ENCODE measurements around the gene AP2A1. TPM values are rescaled to one million over a fixed set of nuclear protein-coding genes. Genes with fewer than 3 reads are reported as not detected.

AP2A1 gene
- polyA plus RNA-seq, 4 donors = 46.1 to 79.9 (median 67.1) TPM

DNA sequence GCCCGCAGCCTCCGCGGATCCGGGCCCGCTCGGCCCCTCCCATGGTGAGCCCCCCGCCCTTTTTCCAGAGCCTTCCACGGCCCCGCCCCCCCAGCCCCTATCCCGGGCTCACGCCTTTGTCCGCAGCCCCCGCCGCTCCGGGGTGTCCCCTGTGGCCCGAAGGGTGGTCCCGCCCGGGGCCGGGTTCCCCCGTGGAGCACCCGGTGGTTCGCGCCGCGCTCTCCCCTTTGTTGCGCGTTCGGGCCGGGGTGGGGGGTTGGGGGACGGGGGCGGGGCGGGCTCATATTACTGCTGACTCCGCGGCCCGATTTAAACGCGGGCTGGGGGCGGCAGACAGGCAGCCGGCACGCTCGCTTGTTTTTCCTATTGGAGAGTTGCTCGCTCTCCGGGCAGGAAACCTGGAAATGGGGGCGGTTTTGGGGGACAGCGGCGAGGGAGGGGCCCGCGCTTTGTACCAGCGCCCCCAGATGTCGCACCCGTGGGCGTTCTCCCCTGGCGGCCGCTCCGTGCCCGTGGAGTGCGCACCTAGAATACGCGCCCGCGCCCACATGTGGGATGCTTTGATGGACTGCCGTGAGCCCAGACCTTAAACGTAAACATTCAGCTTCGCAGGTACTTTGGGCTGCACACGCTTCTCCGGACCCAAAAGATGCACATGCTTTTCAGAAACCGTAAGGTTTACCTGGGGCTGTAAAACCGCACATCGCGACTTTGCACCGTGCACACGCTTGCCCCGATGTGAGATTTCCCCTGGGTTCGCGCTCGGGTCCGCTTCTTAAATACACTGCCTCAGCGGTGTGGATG is 84.9 kb downstream of the AP2A1 start:
- peak in 1 of 4 donors; percentile 31 for DNase-seq (ENCODE audit: low read depth in 4 of 4, low spot score in 2 of 4)

DNA sequence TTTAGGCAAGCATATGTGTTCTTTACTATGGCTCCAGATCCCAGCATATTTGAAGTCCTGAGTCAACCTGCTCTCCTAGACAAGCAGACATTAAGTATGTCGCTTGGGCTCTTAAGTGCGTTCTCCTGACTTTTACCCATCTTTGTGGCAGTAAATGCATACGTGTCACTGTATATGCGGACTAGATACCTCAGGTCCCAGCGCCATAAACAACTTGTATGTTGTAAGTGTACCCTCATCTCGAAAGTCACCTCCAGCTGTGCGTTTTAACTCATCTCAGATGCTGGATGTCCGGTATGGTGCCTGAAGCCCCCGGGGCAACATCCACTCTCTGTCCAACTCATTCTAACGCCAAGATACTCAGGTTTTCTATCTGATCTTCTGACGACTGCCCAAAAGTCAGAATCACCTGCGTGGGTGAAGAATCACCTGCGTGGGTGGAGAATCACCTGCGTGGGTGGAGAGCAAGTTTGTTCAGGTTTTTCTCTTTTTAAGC is 85.9 kb downstream of the AP2A1 start:
- DNase-seq (ENCODE audit: low read depth in 4 of 4, low spot score in 2 of 4) = no peak

DNA sequence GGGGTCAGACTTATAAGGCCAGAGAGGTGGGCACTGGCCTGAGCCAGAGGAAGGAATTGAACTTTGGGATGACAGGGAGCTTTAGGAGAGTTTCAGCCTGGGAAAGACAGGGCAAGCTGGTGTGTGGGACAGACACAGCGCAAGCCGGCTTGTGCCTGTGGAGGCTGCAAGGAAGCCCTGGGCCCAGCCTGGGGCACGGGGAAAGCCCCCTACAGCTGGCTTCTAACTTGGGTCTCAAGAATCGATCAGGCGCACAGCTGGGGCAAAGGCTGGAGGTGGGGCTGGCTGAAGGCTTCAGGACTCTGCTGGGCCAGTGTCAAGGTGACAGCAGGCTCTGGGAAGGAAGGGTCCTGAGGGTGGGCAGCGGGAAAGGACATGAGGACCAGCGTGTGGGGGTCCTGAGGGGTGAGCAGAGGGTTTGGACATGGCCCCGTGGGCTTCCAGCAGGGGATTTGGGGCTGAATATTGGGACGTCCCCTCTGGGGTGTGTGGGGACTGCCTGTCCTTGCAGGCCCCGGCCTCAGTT is 87.1 kb downstream of the AP2A1 start:
- DNase-seq (ENCODE audit: low read depth in 4 of 4, low spot score in 2 of 4) = no peak

DNA sequence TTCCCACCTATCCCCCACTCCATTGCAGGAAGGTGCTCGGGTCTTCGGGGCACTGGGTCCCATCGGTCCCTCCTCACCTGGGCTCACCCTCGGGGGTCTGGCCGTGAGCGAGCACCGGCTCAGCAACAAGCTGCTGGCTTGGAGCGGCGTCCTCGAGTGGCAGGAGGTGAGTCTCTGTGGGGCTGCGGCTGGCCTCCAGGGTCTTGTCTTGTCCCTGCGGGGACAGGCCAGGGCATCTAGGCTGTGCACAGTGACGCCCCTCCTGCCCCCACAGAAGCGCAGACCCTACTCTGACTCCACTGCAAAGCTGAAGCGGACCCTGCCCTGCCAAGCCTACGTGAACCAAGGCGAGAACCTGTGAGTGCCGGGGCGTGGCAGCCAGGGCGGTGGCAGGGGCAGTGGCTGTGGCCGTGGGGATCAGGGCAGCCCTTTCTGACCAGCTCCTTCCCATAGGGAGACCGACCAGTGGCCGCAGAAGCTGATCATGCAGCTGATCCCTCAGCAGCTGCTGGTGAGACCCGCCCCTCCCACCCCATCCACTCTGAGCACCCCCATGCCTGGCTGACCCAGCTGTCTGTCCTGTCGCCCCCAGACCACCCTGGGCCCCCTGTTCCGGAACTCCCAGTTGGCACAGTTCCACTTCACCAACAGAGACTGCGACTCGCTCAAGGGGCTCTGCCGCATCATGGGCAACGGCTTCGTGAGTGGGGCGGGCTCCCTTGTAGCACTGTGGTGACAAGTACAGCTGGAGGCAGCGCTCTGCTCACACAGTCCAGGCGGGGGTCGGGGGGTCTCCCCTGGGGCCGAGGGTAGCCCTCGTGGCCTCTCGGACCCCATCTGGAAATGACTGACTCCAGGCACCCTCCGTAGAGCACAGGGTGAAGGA is 87.8 kb downstream of the AP2A1 start:
- DNase-seq (ENCODE audit: low read depth in 4 of 4, low spot score in 2 of 4) = no peak

DNA sequence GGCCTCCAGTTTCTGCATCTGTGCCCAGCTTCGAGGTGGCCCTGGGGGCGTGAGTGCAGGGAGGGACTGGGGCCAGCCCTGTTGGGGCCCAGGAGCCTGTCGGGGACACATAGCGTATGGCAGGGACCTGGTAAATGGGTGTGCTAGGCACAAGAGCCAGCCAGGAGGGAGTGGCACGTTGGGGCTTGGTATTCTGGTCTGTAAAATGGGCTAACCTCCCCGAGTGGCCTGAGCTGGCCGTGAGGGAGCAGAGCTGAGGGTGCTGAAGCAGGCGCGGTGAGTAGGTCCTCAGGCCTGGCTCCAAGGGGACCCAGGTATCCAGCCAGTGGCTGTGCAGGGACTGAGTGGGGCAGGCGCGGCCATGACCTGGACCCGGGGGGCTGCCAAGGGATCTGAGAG is 88.5 kb downstream of the AP2A1 start:
- DNase-seq (ENCODE audit: low read depth in 4 of 4, low spot score in 2 of 4) = no peak

DNA sequence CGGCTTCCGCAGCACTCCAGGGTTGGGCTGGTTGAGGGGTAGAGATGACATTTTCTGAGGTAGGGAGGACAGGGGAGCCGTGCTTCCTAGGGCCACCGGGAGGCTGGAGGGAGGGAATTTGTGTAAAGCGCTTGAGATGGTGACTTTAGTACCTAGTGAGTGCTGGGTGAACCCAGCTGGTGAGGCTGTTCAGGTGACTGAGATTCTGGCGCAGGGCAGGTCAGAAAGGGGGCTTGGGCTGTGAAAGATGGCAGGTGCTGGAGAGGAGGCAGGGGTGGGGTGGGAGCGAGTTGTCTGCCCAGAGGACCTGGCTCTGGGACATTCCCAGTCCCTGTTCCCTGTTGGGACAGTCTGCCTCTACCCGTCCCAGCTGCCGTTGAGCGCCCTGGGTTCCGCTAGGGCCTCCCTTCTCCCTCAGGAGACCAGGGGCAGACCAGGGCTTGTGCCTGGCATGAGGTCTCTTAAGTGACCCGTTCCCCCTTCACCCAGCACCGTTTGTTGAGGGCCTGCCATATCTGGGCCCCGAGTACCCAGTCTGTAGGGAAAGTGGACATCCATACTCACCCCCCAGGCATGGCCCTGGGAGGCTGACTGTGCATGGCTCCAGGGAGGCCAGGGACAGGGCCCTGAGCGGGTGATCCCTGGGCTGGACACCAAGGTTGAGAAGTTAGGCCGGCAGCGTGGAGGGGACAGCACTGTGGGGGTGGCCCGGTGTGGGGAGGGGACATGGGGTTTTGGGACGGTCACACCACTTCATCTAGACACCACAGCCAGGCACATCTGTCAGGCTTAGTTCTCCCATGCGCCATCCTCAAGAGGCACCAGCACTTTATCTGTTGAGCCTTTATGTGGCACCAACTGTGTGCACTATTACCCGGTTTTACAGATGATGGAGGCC is 89.1 kb downstream of the AP2A1 start:
- no peak for DNase-seq (ENCODE audit: low read depth in 4 of 4, low spot score in 2 of 4)

DNA sequence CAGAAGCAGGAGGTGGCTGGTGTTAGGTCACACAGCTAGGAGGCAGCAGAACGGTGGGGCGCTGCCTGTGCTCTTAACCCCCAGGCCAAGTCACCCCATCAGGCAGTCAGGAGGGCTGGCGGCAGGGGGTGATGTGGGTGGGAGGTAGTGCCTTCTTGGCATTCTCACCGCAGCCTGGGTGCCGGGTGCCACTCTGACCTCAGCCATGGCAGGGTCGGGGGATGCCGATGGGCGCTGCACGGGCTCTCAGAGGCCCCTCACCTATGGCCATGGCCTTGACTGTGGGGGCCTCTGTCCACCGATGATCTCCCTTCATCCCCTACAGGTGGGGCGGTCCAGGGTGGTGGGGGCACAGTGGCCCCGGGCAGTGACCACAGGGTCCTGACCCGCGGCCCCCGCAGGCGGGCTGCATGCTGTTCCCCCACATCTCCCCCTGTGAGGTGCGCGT is 89.8 kb downstream of the AP2A1 start:
- no peak for DNase-seq (ENCODE audit: low read depth in 4 of 4, low spot score in 2 of 4)

Other genes with a start within 250 kb of the AP2A1 start
- 10 to 100 TPM; 13.2 to 27.9 (median 23.9) TPM for gene RCN3, start 239.0 kb upstream of the AP2A1 start, polyA plus RNA-seq (ENCODE audit: insufficient read length in 4 of 4)
- 10 to 100 TPM; 62.3 to 89.4 (median 68.5) TPM for gene NOSIP, start 186.4 kb upstream of the AP2A1 start, polyA plus RNA-seq (ENCODE audit: insufficient read length in 4 of 4)
- gene PRRG2, start 185.7 kb upstream of the AP2A1 start, polyA plus RNA-seq (ENCODE audit: insufficient read length in 4 of 4) = 10 to 100 TPM in 1 of 4 donors, 1 to 10 TPM in 3; 6.1 to 10.6 (median 7.1) TPM
- 10 to 100 TPM; 15.1 to 32.6 (median 26.6) TPM for gene PRR12, start 175.8 kb upstream of the AP2A1 start, polyA plus RNA-seq (ENCODE audit: insufficient read length in 4 of 4)
- gene RRAS, start 126.9 kb upstream of the AP2A1 start, polyA plus RNA-seq (ENCODE audit: insufficient read length in 4 of 4) = 10 to 100 TPM; 21.5 to 40.8 (median 26.9) TPM
- gene SCAF1, start 124.8 kb upstream of the AP2A1 start, polyA plus RNA-seq (ENCODE audit: insufficient read length in 4 of 4) = 10 to 100 TPM; 25.0 to 50.3 (median 40.5) TPM
- 10 to 100 TPM; 34.9 to 76.8 (median 65.1) TPM for gene IRF3, start 101.1 kb upstream of the AP2A1 start, polyA plus RNA-seq (ENCODE audit: insufficient read length in 4 of 4)
- gene BCL2L12, start 101.1 kb upstream of the AP2A1 start, polyA plus RNA-seq (ENCODE audit: insufficient read length in 4 of 4) = 10 to 100 TPM; 17.6 to 33.9 (median 31.0) TPM
- 100 to 1,000 TPM; 192 to 264 (median 241) TPM for gene PRMT1, start 89.7 kb upstream of the AP2A1 start, polyA plus RNA-seq (ENCODE audit: insufficient read length in 4 of 4)
- gene ADM5, start 77.4 kb upstream of the AP2A1 start, polyA plus RNA-seq (ENCODE audit: insufficient read length in 4 of 4) = 1 to 10 TPM in 2 of 4 donors, under 1 TPM in 2; 0.49 to 2.1 (median 1.5) TPM
- 10 to 100 TPM; 10.0 to 13.1 (median 11.3) TPM for gene CPT1C, start 75.9 kb upstream of the AP2A1 start, polyA plus RNA-seq (ENCODE audit: insufficient read length in 4 of 4)
- gene TSKS, start 3.7 kb upstream of the AP2A1 start, polyA plus RNA-seq (ENCODE audit: insufficient read length in 4 of 4) = under 1 TPM in 2 of 4 donors, not detected in 2; 0.14 TPM
- gene FUZ, start 46.3 kb downstream of the AP2A1 start, polyA plus RNA-seq (ENCODE audit: insufficient read length in 4 of 4) = 10 to 100 TPM; 30.8 to 46.3 (median 39.4) TPM
- gene MED25, start 51.3 kb downstream of the AP2A1 start, polyA plus RNA-seq (ENCODE audit: insufficient read length in 4 of 4) = 10 to 100 TPM; 52.5 to 80.8 (median 67.4) TPM
- 100 to 1,000 TPM; 234 to 396 (median 355) TPM for gene PTOV1, start 84.2 kb downstream of the AP2A1 start, polyA plus RNA-seq (ENCODE audit: insufficient read length in 4 of 4)
- 100 to 1,000 TPM in 1 of 4 donors, 10 to 100 TPM in 3; 33.1 to 104 (median 72.8) TPM for gene PNKP, start 100.6 kb downstream of the AP2A1 start, polyA plus RNA-seq (ENCODE audit: insufficient read length in 4 of 4)
- gene AKT1S1, start 110.4 kb downstream of the AP2A1 start, polyA plus RNA-seq (ENCODE audit: insufficient read length in 4 of 4) = 10 to 100 TPM; 27.4 to 49.0 (median 39.7) TPM
- 10 to 100 TPM; 38.5 to 61.3 (median 48.5) TPM for gene TBC1D17, start 110.7 kb downstream of the AP2A1 start, polyA plus RNA-seq (ENCODE audit: insufficient read length in 4 of 4)
- 1 to 10 TPM; 2.3 to 3.0 (median 2.5) TPM for gene IL4I1, start 129.9 kb downstream of the AP2A1 start, polyA plus RNA-seq (ENCODE audit: insufficient read length in 4 of 4)
- 10 to 100 TPM; 20.2 to 31.1 (median 26.8) TPM for gene ATF5, start 162.2 kb downstream of the AP2A1 start, polyA plus RNA-seq (ENCODE audit: insufficient read length in 4 of 4)
- 10 to 100 TPM; 51.8 to 82.7 (median 65.2) TPM for gene NUP62, start 162.5 kb downstream of the AP2A1 start, polyA plus RNA-seq (ENCODE audit: insufficient read length in 4 of 4)
- gene SIGLEC11, start 194.2 kb downstream of the AP2A1 start, polyA plus RNA-seq (ENCODE audit: insufficient read length in 4 of 4) = 1 to 10 TPM; 4.1 to 7.7 (median 5.5) TPM